K562 (cell line): ENCODE results near the gene NUDT22. TPM values are rescaled to one million over a fixed set of nuclear protein-coding genes. Genes with fewer than 3 reads are reported as not detected.

Experiments
- CHCHD3 ChIP-seq: fragments of 250-450 bp; sonication (Bioruptor Pico); IDR thresholded peaks from 2 replicates; pipeline ENCODE4 v2.1.2; 2022; ENCODE audit warnings: mild to moderate bottlenecking
- EZH2 ChIP-seq: IDR thresholded peaks from 2 replicates; pipeline ENCODE4 v1.6.1; 2012; ENCODE audit warnings: low read depth, mild to moderate bottlenecking, inconsistent platforms, low read length, borderline replicate concordance
- L3MBTL2 ChIP-seq: fragments of 450-650 bp; IDR thresholded peaks from 2 replicates; pipeline ENCODE4 v1.6.1; 2016; ENCODE audit warnings: mild to moderate bottlenecking, moderate library complexity
- MAFK ChIP-seq: IDR thresholded peaks from 2 replicates; pipeline ENCODE4 v1.6.1; 2011; ENCODE audit warnings: low read length, improper control_type of control experiment
- NFIC ChIP-seq: fragments of 450-650 bp; IDR thresholded peaks from 2 replicates; pipeline ENCODE4 v1.6.1; 2017; ENCODE audit warnings: mild to moderate bottlenecking, inconsistent platforms
- NFXL1 ChIP-seq: fragments of 450-650 bp; formaldehyde crosslinking; IDR thresholded peaks from 2 replicates; pipeline ENCODE4 v1.4.0; 2021; ENCODE audit warnings: mild to moderate bottlenecking
- PHF21A ChIP-seq: fragments of 450-650 bp; IDR thresholded peaks from 2 replicates; pipeline ENCODE4 v1.6.1; 2017; ENCODE audit warnings: low read depth, borderline replicate concordance
- PRMT5 ChIP-seq: sonication (generic); formaldehyde crosslinking; IDR thresholded peaks from 2 replicates; pipeline ENCODE4 v1.5.0; 2020; ENCODE audit warnings: missing genetic modification reagents
- TEAD1 ChIP-seq, 2 experiments: fragments of 450-650 bp in 1 of 2; sonication (generic) in 1 of 2; formaldehyde crosslinking; IDR thresholded peaks; 2 replicates each; pipeline versions ENCODE4 v1.4.0 to v1.8.0; 2020 to 2022; ENCODE audit warnings: mild to moderate bottlenecking in 2 of 2, missing genetic modification reagents in 1 of 2
- polyA plus RNA-seq, 8 experiments: library from polyadenylated mRNA; depleted of rRNA in 4 of 8; stranded (reverse) in 5 of 8; unstranded in 3 of 8; fragments of >200 nt; fragmentation: Nextera tagmentation in 2 of 8; fragmentation: Illumina TruSeq in 1 of 8; extraction: Ambion mirVana in 2 of 8; extraction: Trizol in 1 of 8; gene quantifications; 2 replicates each; pipeline versions ENCODE4 v1.2.1 to v1.2.3, GENCODE V29; 2011 to 2014; ENCODE audit warnings: inconsistent platforms in 1 of 8, missing spikeins in 1 of 8
- total RNA-seq, 7 experiments: library from RNA; depleted of rRNA in 6 of 7; stranded (reverse); fragments of >200 nt in 6 of 7; fragmentation: Illumina TruSeq in 2 of 7; extraction: Trizol in 2 of 7; gene quantifications; 2 replicates each; pipeline versions ENCODE4 v1.2.1 to v1.2.3, GENCODE V29; 2011 to 2021; ENCODE audit warnings: low replicate concordance in 1 of 7
- TF ChIP-seq, protein P1 (sequence below): sonication (generic); formaldehyde crosslinking; IDR thresholded peaks from 2 replicates; pipeline ENCODE4 v1.8.0; 2023; ENCODE audit warnings: missing genetic modification reagents, mild to moderate bottlenecking, borderline replicate concordance
- TF ChIP-seq, protein P2 (sequence below): IDR thresholded peaks from 3 replicates; pipeline ENCODE4 v1.6.1; 2011; ENCODE audit warnings: borderline replicate concordance, mild to moderate bottlenecking; ENCODE audit not compliant: insufficient read length, insufficient read depth
- TF ChIP-seq, protein P3 (sequence below), 2 experiments: fragments of 450-650 bp in 1 of 2; sonication (generic) in 1 of 2; formaldehyde crosslinking; conservative IDR thresholded peaks; 2 replicates each; pipeline versions ENCODE4 v1.4.0 to v1.8.1; 2020 to 2022; ENCODE audit warnings: mild to moderate bottlenecking in 1 of 2, missing genetic modification reagents in 1 of 2
- TF ChIP-seq, protein P4 (sequence below): sonication (generic); formaldehyde crosslinking; IDR thresholded peaks from 2 replicates; pipeline ENCODE4 v1.8.1; 2023; ENCODE audit warnings: mild to moderate bottlenecking, missing genetic modification reagents

The NUDT22 gene
- total and polyA plus RNA-seq, 9 of the 15 experiments (the other 6 are each of a cell fraction or from before 2014, with no cell fraction given): 6.3 to 92.6 (median 37.4) TPM

DNA sequence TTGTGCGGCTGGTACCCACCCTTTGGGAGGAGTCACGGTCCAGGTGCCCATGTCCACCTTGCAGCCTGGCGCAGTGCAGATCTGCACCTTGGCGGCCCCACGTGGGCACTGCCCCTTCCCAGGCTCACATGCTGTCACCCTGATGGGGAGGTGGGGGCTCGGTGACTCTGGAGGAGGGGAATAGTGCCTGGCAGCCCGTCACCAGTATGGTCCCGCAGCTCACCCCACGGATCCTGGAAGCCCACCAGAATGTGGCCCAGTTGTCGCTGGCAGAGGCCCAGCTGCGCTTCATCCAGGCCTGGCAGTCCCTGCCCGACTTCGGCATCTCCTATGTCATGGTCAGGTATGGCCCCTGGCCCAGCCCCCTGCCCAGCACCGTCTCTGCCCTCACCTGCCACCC lies 5.3 kb upstream of the NUDT22 start (continued):
- TF ChIP-seq, protein P1, sequence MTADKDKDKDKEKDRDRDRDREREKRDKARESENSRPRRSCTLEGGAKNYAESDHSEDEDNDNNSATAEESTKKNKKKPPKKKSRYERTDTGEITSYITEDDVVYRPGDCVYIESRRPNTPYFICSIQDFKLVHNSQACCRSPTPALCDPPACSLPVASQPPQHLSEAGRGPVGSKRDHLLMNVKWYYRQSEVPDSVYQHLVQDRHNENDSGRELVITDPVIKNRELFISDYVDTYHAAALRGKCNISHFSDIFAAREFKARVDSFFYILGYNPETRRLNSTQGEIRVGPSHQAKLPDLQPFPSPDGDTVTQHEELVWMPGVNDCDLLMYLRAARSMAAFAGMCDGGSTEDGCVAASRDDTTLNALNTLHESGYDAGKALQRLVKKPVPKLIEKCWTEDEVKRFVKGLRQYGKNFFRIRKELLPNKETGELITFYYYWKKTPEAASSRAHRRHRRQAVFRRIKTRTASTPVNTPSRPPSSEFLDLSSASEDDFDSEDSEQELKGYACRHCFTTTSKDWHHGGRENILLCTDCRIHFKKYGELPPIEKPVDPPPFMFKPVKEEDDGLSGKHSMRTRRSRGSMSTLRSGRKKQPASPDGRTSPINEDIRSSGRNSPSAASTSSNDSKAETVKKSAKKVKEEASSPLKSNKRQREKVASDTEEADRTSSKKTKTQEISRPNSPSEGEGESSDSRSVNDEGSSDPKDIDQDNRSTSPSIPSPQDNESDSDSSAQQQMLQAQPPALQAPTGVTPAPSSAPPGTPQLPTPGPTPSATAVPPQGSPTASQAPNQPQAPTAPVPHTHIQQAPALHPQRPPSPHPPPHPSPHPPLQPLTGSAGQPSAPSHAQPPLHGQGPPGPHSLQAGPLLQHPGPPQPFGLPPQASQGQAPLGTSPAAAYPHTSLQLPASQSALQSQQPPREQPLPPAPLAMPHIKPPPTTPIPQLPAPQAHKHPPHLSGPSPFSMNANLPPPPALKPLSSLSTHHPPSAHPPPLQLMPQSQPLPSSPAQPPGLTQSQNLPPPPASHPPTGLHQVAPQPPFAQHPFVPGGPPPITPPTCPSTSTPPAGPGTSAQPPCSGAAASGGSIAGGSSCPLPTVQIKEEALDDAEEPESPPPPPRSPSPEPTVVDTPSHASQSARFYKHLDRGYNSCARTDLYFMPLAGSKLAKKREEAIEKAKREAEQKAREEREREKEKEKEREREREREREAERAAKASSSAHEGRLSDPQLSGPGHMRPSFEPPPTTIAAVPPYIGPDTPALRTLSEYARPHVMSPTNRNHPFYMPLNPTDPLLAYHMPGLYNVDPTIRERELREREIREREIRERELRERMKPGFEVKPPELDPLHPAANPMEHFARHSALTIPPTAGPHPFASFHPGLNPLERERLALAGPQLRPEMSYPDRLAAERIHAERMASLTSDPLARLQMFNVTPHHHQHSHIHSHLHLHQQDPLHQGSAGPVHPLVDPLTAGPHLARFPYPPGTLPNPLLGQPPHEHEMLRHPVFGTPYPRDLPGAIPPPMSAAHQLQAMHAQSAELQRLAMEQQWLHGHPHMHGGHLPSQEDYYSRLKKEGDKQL: no peak
- no peak for TF ChIP-seq NFIC
- no peak for TF ChIP-seq PHF21A
- TF ChIP-seq CHCHD3 (CRISPR knock-in tag): no peak
- TF ChIP-seq EZH2: no peak
- TF ChIP-seq TEAD1 (CRISPR knock-in tag; IDR thresholded peaks at IDR 0.05): no peak
- TF ChIP-seq PRMT5 (CRISPR knock-in tag): no peak
- TF ChIP-seq NFXL1 (CRISPR knock-in tag): no peak
- TF ChIP-seq, protein P2, sequence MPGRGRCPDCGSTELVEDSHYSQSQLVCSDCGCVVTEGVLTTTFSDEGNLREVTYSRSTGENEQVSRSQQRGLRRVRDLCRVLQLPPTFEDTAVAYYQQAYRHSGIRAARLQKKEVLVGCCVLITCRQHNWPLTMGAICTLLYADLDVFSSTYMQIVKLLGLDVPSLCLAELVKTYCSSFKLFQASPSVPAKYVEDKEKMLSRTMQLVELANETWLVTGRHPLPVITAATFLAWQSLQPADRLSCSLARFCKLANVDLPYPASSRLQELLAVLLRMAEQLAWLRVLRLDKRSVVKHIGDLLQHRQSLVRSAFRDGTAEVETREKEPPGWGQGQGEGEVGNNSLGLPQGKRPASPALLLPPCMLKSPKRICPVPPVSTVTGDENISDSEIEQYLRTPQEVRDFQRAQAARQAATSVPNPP: no peak
- TF ChIP-seq, protein P3, sequence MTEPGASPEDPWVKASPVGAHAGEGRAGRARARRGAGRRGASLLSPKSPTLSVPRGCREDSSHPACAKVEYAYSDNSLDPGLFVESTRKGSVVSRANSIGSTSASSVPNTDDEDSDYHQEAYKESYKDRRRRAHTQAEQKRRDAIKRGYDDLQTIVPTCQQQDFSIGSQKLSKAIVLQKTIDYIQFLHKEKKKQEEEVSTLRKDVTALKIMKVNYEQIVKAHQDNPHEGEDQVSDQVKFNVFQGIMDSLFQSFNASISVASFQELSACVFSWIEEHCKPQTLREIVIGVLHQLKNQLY (CRISPR knock-in tag; conservative IDR thresholded peaks at IDR 0.05): no peak
- TF ChIP-seq, protein P4, sequence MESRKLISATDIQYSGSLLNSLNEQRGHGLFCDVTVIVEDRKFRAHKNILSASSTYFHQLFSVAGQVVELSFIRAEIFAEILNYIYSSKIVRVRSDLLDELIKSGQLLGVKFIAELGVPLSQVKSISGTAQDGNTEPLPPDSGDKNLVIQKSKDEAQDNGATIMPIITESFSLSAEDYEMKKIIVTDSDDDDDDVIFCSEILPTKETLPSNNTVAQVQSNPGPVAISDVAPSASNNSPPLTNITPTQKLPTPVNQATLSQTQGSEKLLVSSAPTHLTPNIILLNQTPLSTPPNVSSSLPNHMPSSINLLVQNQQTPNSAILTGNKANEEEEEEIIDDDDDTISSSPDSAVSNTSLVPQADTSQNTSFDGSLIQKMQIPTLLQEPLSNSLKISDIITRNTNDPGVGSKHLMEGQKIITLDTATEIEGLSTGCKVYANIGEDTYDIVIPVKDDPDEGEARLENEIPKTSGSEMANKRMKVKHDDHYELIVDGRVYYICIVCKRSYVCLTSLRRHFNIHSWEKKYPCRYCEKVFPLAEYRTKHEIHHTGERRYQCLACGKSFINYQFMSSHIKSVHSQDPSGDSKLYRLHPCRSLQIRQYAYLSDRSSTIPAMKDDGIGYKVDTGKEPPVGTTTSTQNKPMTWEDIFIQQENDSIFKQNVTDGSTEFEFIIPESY: 0 out of 2 replicates have a peak, but pooled peaks have one; percentile 26
- no peak for TF ChIP-seq L3MBTL2
- TF ChIP-seq MAFK: no peak
- TF ChIP-seq, all 486 proteins: peak for 3
